GM18861 (cell line): Measurements from ENCODE around the gene UBXN1.

Experiments
- ATAC-seq: cut with Tn5 transposase; IDR thresholded peaks from one replicate; pipeline ENCODE4 v1.9.1; 2021; ENCODE audit not compliant: unreplicated experiment

Gene UBXN1

GRCh38 chr11:62646825-62647608, 31.9 kb downstream of the UBXN1 start:
- no peak for ATAC-seq

- peak; percentile 81 for ATAC-seq
Measured at GRCh38 chr11:62645946-62646824, 32.7 kb downstream of the UBXN1 start, which contains the start of gene GANAB. TSS of gene GANAB (minus strand) at chr11:62646613. CDS start at chr11:62646599, 14 bp downstream.

GRCh38 chr11:62645671-62645945, 33.3 kb downstream of the UBXN1 start:
- ATAC-seq = no peak

GRCh38 chr11:62644220-62644619, 34.7 kb downstream of the UBXN1 start:
- no peak for ATAC-seq

GRCh38 chr11:62632492-62632891, 46.4 kb downstream of the UBXN1 start:
- no peak for ATAC-seq

GRCh38 chr11:62627713-62628112, 51.2 kb downstream of the UBXN1 start:
- no peak for ATAC-seq
